DND-41 (cell line): ENCODE data around the gene GAN.

Experiments used
- ATAC-seq: fragments of 200-7000 bp; cut with Tn5 transposase; 3 replicates; pipeline ENCODE4 v1.9.1; 2021; ENCODE audit warnings: low read depth; ENCODE audit not compliant: insufficient read depth
- DNase-seq: peaks from one replicate; pipeline ENCODE4 v3.0.0-alpha.2; 2020
- H2AFZ ChIP-seq: 2 replicates; pipeline ENCODE4 v1.6.0; 2012; ENCODE audit warnings: low read depth, low read length
- H3K27ac ChIP-seq: 2 replicates; pipeline ENCODE4 v1.5.1; 2012; ENCODE audit warnings: low read length, inconsistent platforms
- H3K27me3 ChIP-seq: fragments of 200-600 bp; sonication (generic); 2 replicates; pipeline ENCODE4 v1.6.0; 2012; ENCODE audit warnings: low read length, mild to moderate bottlenecking, inconsistent platforms; ENCODE audit not compliant: insufficient read depth, poor library complexity
- H3K36me3 ChIP-seq: 2 replicates; pipeline ENCODE4 v1.5.1; 2012; ENCODE audit warnings: low read length, inconsistent platforms; ENCODE audit not compliant: insufficient read depth
- H3K4me1 ChIP-seq: 2 replicates; pipeline ENCODE4 v1.5.1; 2012; ENCODE audit warnings: mild to moderate bottlenecking, low read length; ENCODE audit not compliant: insufficient read depth
- H3K4me2 ChIP-seq: 2 replicates; pipeline ENCODE4 v1.6.0; 2012; ENCODE audit warnings: mild to moderate bottlenecking, moderate library complexity, low read length, inconsistent platforms; ENCODE audit not compliant: insufficient read depth
- H3K4me3 ChIP-seq, 2 experiments: fragments of 200-600 bp in 1 of 2; shearing (Covaris generic) in 1 of 2; 2 replicates each; pipeline ENCODE4 v1.5.1; 2012 to 2016; ENCODE audit warnings: inconsistent platforms in 2 of 2, low read length in 2 of 2, mild to moderate bottlenecking in 2 of 2, low read depth in 1 of 2, moderate library complexity in 1 of 2
- H3K79me2 ChIP-seq: 2 replicates; pipeline ENCODE4 v1.6.0; 2012; ENCODE audit warnings: low read length, inconsistent platforms; ENCODE audit not compliant: insufficient read depth
- H3K9ac ChIP-seq: 2 replicates; pipeline ENCODE4 v1.6.0; 2012; ENCODE audit warnings: low read depth, mild to moderate bottlenecking, inconsistent platforms, low read length, moderate library complexity
- H3K9me3 ChIP-seq: 2 replicates; pipeline ENCODE4 v1.5.1; 2012; ENCODE audit warnings: low read length, moderate library complexity, mild to moderate bottlenecking, inconsistent platforms; ENCODE audit not compliant: insufficient read depth, severe bottlenecking
- H4K20me1 ChIP-seq: 2 replicates; pipeline ENCODE4 v1.6.0; 2012; ENCODE audit warnings: low read length; ENCODE audit not compliant: insufficient read depth
- CTCF ChIP-seq: IDR thresholded peaks from 2 replicates; pipeline ENCODE4 v1.5.1; 2012; ENCODE audit warnings: borderline replicate concordance, low read length, moderate library complexity, mild to moderate bottlenecking; ENCODE audit not compliant: poor library complexity, severe bottlenecking; ENCODE audit errors: extremely low read depth
- EZH2 ChIP-seq: IDR thresholded peaks from 3 replicates; pipeline ENCODE4 v1.6.1; 2012; ENCODE audit warnings: borderline replicate concordance, low read depth, mild to moderate bottlenecking, moderate library complexity, low read length, inconsistent platforms; ENCODE audit not compliant: severe bottlenecking

The GAN gene

GRCh38 chr16:81388357-81388756, 73.6 kb downstream of the GAN start:
- Histone ChIP-seq H3K4me3 (no peak overlapping the region), H3K79me2 (no peaks in the 10 kb centered on the region), H2AFZ (no peak overlapping the region), H3K36me3 (peaks cover 15% of the 10 kb centered on the region; the same call in 1 of the 2 replicates), H4K20me1 (no peaks in the 10 kb centered on the region), H3K27ac (no peak overlapping the region), H3K4me2 (no peak overlapping the region), H3K4me1 (no peaks in the 10 kb centered on the region), H3K27me3 (no peaks in the 10 kb centered on the region), H3K9me3 (no peaks in the 10 kb centered on the region), H3K9ac (no peak overlapping the region)
- ATAC-seq = no peak
- TF ChIP-seq CTCF = no peak
- no peak for TF ChIP-seq EZH2
- no peak for DNase-seq

GRCh38 chr16:81390840-81391239, 76.1 kb downstream of the GAN start:
- H4K20me1 ChIP-seq = no peaks in the 10 kb centered on the region
- no peaks in the 10 kb centered on the region for H3K79me2 ChIP-seq
- no peak for TF ChIP-seq EZH2
- TF ChIP-seq CTCF = no peak
- no peak for DNase-seq
- ATAC-seq = no peak
- no peaks in the 10 kb centered on the region for H3K27me3 ChIP-seq
- no peaks in the 10 kb centered on the region for H3K9me3 ChIP-seq
- H3K4me3 ChIP-seq = no peak overlapping the region
- H3K27ac ChIP-seq = no peak overlapping the region
- H3K4me2 ChIP-seq = no peak overlapping the region
- no peaks in the 10 kb centered on the region for H3K4me1 ChIP-seq
- no peak overlapping the region for H2AFZ ChIP-seq
- H3K36me3 ChIP-seq = peaks cover 15% of the 10 kb centered on the region; the same call in 1 of the 2 replicates
- H3K9ac ChIP-seq = no peak overlapping the region

GRCh38 chr16:81392011-81392410, 77.2 kb downstream of the GAN start:
- DNase-seq (no peak), ATAC-seq (no peak)
- no peaks in the 10 kb centered on the region for H3K27me3 ChIP-seq
- H3K4me1 ChIP-seq = no peaks in the 10 kb centered on the region
- H3K27ac ChIP-seq = no peak overlapping the region
- peaks cover 15% of the 10 kb centered on the region; the same call in 1 of the 2 replicates for H3K36me3 ChIP-seq
- no peak overlapping the region for H3K9ac ChIP-seq
- TF ChIP-seq CTCF (no peak), EZH2 (no peak)
- H2AFZ ChIP-seq = no peak overlapping the region
- no peaks in the 10 kb centered on the region for H3K79me2 ChIP-seq
- no peaks in the 10 kb centered on the region for H3K9me3 ChIP-seq
- no peaks in the 10 kb centered on the region for H4K20me1 ChIP-seq
- no peak overlapping the region for H3K4me2 ChIP-seq
- no peak overlapping the region for H3K4me3 ChIP-seq

GRCh38 chr16:81394416-81394815, 79.7 kb downstream of the GAN start:
- no peak overlapping the region for H3K4me3 ChIP-seq
- no peaks in the 10 kb centered on the region for H3K4me1 ChIP-seq
- H3K9ac ChIP-seq = no peak overlapping the region
- no peaks in the 10 kb centered on the region for H3K9me3 ChIP-seq
- H4K20me1 ChIP-seq = no peaks in the 10 kb centered on the region
- no peaks in the 10 kb centered on the region for H3K27me3 ChIP-seq
- DNase-seq (no peak), ATAC-seq (no peak)
- no peak overlapping the region for H3K27ac ChIP-seq
- H3K36me3 ChIP-seq = peaks cover 12% of the 10 kb centered on the region; the same call in 1 of the 2 replicates
- H3K79me2 ChIP-seq = no peaks in the 10 kb centered on the region
- H3K4me2 ChIP-seq = no peak overlapping the region
- no peak for TF ChIP-seq EZH2
- no peak for TF ChIP-seq CTCF
- H2AFZ ChIP-seq = no peak overlapping the region
